ENCODE results near the gene DIP2A. TPM values are rescaled to one million over a fixed set of nuclear protein-coding genes. Genes with fewer than 3 reads are reported as not detected.
A peak's percentile ranks its signal among the peaks of the same experiment; 100 is the strongest.

Gene DIP2A, protein sequence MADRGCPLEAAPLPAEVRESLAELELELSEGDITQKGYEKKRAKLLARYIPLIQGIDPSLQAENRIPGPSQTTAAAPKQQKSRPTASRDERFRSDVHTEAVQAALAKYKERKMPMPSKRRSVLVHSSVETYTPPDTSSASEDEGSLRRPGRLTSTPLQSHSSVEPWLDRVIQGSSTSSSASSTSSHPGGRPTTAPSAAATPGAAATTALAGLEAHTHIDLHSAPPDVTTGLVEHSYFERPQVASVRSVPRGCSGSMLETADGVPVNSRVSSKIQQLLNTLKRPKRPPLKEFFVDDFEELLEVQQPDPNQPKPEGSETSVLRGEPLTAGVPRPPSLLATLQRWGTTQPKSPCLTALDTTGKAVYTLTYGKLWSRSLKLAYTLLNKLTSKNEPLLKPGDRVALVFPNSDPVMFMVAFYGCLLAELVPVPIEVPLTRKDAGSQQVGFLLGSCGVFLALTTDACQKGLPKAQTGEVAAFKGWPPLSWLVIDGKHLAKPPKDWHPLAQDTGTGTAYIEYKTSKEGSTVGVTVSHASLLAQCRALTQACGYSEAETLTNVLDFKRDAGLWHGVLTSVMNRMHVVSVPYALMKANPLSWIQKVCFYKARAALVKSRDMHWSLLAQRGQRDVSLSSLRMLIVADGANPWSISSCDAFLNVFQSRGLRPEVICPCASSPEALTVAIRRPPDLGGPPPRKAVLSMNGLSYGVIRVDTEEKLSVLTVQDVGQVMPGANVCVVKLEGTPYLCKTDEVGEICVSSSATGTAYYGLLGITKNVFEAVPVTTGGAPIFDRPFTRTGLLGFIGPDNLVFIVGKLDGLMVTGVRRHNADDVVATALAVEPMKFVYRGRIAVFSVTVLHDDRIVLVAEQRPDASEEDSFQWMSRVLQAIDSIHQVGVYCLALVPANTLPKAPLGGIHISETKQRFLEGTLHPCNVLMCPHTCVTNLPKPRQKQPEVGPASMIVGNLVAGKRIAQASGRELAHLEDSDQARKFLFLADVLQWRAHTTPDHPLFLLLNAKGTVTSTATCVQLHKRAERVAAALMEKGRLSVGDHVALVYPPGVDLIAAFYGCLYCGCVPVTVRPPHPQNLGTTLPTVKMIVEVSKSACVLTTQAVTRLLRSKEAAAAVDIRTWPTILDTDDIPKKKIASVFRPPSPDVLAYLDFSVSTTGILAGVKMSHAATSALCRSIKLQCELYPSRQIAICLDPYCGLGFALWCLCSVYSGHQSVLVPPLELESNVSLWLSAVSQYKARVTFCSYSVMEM (N-terminal part only)
- total RNA-seq, result 10 to 100 TPM; 27.2 to 33.0 TPM
- long read RNA-seq, full-length matches to known transcripts, result 6 of 39 reads
- long read RNA-seq, partial matches to known transcripts, result 17 of 39 reads
- long read RNA-seq, other reads (novel, unspliced or antisense), result 16 of 39 reads

DNA sequence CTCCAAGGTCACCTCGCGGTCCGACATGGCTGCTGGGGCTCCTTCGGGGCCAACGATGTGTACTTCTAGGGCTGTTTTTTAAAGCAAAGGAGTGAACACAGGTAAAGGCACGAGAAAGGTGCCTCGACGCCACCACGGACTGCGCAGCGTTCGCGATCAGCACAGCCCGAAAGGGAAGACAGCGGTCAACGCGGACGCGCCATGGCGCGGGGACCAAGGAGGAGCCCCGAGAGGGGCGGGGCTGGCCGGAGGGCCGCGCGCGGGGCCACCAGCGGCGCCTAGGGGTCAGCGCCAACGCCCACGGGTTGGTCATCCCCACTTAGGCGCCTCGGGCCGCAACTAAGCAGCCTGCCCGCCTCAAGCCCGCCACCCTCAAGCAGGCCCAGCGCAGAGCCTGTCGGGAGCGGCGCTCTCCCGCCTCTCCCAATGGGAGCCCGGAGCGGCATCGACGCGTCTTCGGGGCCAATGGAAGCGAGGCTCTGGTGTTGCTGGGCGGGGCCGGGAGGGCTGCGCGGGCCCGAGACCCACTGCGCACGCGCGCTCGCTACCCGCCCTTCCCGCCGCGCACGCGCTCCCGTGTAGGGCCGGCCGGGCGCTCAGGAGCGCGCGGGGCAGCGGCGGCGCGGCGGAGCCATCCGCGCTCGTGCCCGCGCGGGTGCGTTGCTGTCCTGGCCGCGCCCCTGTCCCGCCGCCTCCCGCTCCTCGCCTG is at the start of gene DIP2A:
DIP2A (plus strand) TSS at position 577 of the 709 bp plus-strand sequence. CDS start 241 bp downstream, outside the sequence.
- peak; percentile 96 to 97 for ATAC-seq
- intact Hi-C loops (cut with DNase I), result no loop called here
- DNase-seq, result peak; percentile 96

DNA sequence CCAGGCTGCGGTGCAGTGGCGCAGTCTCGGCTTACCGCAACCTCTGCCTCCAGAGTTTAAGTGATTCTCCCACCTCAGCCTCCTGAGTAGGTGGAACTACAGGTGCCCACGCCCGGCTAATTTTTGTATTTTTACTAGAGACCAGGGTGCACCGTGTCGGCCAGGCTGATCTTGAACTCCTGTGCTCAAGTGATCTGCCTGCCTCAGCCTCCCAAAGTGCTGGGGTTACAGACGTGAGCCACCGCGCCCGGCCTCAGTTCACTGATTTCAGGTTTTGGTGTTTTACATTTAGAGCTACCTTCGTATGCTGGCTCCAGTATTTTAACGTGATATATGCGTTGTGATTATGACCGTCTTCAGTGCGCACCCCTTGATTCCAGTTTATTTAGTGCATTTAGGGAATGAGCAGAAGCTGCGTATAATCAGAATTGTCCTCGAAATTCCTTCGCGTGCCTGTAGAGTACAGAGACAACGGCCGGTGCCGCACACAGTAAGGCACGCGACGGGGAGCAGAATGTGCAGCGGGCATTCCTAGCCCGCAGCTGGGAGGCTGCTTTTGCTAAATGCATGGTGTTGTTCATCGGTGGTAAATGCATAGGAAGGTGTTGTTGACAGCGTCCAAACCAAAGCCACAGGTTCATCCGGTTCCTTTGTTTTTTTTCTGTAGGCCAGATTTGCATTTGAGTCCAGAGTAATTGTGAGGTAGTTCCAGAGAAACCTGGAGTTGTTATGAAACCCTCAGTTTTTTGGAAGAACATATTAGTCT is 48.9 kb upstream of the DIP2A start:
- ATAC-seq (no peak), DNase-seq (peak; percentile 9)
- intact Hi-C loops (cut with DNase I), result no loop called here

DNA sequence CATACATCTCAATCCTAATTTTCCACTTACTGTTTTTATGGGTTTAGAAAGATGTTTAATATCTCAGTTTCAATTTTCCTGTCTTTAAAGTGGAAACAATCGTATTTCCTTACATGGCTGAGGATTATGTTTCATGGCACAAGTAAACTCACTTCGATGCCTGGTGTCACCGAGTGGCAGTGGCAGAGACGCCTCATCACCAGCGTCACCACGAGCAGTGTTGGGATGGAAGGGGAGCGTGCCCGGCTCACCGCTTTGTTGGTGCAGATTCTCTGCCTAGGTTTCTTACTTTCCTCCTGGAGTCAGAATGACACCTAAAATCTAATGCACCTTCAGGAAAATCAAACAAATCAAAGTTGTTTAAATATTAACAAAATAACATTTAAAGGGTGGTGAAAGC is 48.2 kb upstream of the DIP2A start:
- no peak for ATAC-seq
- intact Hi-C loops (cut with DNase I), result no loop called here
- peak; percentile 1 for DNase-seq

DNA sequence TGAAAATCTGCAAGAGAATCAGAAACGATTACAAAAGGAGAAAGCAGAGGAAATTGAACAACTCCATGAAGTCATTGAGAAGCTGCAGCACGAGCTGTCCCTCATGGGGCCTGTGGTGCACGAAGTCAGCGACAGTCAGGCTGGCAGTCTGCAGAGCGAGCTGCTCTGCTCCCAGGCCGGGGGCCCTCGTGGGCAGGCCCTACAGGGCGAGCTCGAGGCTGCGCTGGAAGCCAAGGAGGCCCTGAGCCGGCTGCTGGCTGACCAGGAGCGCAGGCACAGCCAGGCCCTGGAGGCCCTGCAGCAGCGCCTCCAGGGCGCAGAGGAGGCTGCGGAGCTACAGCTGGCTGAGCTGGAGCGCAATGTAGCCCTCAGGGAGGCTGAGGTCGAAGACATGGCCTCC is 47.5 kb upstream of the DIP2A start:
- DNase-seq (peak; percentile 4), ATAC-seq (no peak)
- intact Hi-C loops (cut with DNase I), result no loop called here

DNA sequence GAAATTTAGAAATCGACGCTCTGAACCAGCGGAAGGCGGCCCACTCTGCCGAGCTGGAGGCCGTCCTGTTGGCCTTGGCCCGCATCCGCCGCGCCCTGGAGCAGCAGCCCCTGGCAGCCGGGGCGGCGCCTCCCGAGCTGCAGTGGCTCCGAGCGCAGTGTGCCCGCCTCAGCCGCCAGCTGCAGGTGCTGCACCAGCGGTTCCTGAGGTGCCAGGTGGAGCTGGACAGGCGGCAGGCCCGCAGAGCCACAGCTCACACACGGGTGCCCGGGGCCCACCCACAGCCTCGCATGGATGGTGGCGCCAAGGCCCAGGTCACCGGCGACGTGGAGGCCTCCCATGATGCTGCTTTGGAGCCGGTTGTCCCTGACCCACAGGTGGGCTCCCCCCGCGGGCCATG is 47.0 kb upstream of the DIP2A start:
- ATAC-seq (no peak), DNase-seq (peak; percentile 8)
- intact Hi-C loops (cut with DNase I), result no loop called here

DNA sequence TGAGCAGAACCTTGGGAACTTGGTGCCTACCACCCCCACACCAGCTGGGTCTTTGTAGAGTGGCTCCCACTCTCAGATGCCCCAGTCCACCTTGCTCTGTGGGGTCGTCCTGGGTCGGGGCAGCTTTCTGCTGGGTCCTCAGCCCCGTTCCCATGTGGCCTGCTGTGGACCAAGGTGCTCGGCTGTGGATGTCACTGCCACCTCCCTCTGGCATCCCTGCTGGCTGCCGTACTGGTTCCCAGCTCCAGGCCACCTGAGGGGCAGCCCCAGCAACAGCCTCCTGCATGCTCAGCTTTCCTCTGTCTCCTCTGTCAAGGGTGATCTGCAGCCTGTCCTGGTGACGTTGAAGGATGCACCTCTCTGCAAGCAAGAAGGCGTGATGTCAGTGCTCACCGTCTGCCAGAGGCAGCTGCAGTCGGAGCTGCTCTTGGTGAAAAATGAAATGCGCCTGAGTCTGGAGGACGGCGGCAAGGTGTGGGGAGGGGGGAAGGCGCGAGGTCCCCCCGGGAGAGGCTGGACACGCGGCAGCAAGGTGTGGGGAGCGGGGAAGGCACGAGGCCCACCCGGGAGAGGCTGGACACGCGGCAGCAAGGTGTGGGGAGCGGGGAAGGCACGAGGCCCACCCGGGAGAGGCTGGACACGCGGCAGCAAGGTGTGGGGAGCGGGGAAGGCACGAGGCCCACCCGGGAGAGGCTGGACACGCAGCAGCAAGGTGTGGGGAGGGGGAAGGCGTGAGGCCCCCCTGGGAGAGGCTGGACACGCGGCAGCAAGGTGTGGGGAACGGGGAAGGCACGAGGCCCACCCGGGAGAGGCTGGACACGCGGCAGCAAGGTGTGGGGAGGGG is 45.9 kb upstream of the DIP2A start:
- intact Hi-C loops (cut with DNase I), result no loop called here
- ATAC-seq (no peak), DNase-seq (peak; percentile 3)

DNA sequence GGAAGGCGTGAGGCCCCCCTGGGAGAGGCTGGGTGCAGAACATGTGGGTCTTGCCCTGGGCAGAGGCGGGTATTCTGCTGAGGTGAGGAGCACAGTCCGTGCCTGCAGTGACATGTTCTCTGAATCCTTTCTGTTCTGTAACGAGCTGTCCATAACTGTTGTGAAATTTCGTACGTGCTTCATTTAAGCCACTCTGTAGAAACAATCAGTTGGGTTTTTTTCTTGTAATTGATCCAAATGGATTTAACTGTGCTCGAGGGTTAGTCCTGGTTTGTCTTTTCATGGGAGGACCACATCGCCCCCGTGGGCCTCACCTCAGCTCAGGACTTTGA is 45.4 kb upstream of the DIP2A start:
- DNase-seq (peak; percentile 4), ATAC-seq (no peak)
- intact Hi-C loops (cut with DNase I), result no loop called here

DNA sequence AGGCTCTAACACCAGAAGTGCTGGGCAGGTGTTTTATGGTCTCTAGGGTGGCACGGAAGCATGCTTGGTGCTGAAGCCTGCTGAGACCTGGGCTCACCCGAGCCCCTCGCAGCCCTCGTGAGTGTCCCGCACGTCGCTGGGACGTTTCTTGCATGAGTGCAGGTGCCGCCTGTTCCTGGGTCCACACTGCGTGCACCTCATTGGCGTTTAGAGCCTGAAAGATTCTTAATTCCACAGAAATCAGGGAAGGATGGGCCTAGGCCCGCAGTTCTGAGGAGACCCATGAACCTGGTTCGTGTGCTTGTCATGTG is 43.8 kb upstream of the DIP2A start:
- ATAC-seq, result no peak
- peak; percentile 2 for DNase-seq
- intact Hi-C loops (cut with DNase I), result no loop called here

DNA sequence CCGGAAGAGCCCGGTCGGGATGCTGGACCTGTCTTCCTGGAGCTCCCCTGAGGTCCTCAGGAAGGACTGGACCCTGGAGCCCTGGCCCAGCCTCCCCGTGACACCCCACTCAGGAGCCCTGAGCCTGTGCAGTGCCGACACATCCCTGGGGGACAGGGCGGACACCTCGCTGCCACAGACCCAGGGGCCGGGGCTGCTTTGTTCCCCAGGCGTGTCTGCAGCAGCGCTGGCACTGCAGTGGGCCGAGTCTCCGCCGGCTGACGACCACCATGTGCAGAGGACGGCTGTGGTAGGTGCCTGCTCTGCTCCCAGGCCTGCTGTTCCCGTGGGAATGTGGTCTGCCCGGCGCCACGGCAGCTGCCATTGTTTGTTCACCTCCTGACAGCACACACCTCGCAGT is 42.1 kb upstream of the DIP2A start:
- intact Hi-C loops (cut with DNase I), result no loop called here
- DNase-seq, result peak; percentile 9
- ATAC-seq, result no peak

DNA sequence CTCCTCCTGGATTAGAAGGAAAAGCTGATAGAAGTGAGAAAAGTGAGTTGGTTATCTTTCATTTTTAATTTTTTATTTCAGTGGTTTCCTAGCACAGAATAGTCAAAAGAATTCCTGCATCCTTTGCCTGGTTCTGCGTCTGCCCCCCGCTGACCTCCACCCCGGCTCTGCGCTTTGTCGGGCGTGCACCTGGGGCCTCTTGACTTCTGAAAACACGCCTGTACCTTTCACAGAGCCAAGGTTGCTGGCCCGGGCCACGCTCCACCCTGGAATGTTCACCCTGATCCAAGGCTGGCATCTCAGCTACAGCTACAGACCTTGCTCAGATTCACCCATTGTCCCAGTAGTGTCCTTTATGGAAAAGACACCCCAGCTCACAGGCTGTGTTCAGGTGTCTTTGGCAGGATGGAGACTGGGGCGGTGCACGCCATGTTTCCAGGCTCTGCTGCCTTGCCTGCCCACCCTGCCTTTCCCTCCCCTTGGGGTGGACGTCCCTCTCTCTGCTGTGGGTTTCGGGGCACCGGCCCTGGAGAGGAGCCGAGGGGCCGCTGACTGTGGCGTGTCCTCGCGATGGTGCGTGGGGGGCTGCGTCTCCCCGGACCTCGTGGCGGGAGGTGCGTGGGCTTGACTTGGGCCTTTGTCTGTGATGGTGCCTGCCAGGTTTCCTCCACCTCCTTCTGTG is 40.3 kb upstream of the DIP2A start:
- ATAC-seq (no peak), DNase-seq (no peak)
- intact Hi-C loops (cut with DNase I), result no loop called here

DNA sequence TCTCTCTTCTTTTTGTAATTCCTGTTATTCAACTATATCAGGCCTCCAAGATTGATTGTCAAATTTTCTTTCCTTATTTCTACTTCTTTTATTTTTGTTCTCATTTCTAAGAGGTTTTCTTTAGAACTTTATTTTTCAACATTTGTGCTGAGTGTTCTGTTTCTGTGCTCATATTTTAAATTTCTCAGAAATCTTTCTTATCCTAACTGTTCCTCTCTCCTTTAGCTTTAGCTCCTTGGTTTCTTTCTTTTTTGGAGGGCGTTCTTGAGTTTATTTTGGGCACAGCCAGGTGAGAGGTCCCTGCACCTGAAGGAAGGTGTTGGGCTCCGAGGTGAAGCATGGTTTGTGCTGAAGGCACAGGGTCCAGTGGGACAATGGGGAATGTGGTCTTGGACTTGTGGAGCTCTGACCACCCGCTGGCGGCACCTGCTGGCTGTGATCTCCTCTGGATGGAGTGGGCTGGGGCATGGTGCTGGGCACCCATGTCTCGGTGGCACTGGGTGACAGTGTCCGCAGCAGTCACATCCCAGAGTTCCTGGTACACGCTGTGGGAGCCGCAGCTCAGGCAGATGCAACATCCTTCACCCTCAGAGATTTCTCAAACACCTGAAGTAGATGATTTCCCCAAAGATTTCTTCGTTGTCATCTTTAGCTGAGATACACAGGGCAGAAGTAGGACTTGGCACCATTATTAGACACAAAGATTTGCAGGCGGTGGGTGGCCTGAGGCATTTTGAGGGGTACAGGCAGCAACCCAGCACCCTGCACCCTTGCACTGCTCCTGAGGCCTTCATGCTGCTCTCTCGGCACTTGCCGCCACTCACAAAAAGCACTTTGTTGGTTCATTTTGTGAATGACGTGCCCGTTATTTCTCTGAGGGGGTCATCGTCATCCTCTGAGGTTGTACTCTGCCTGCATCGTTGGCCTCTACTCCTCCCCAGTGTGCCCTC is 38.2 kb upstream of the DIP2A start:
- intact Hi-C loops (cut with DNase I), result no loop called here
- DNase-seq (peak; percentile 12), ATAC-seq (no peak)

DNA sequence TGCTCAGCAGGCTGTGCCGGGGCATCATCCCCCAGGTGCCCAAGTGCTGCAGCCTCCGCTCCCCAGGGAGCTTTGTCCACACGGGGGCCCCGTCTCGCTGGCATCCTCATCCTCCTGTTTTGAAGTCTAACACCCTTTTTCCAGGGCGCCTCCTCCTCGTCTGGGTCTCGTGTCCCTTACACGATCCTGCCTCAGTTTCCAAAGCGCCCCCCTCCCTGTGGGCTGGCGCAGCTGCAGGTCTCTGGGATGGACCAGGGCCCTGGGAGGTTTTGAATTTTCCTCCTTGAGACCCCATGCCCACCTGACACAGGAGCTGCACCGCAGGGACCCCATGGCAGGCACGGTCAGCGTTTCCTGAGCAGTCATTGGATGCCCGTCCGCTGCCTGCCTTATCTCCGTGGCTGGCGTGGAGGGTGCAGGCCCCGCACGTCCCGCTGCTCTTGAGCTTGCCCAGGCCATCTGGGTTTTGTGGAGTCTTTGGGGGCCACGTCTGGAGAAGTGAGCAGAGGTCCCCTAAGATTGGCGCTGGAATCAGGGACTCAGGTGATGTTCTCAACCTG is 37.4 kb upstream of the DIP2A start:
- DNase-seq (peak; percentile 14), ATAC-seq (no peak)
- intact Hi-C loops (cut with DNase I), result no loop called here

DNA sequence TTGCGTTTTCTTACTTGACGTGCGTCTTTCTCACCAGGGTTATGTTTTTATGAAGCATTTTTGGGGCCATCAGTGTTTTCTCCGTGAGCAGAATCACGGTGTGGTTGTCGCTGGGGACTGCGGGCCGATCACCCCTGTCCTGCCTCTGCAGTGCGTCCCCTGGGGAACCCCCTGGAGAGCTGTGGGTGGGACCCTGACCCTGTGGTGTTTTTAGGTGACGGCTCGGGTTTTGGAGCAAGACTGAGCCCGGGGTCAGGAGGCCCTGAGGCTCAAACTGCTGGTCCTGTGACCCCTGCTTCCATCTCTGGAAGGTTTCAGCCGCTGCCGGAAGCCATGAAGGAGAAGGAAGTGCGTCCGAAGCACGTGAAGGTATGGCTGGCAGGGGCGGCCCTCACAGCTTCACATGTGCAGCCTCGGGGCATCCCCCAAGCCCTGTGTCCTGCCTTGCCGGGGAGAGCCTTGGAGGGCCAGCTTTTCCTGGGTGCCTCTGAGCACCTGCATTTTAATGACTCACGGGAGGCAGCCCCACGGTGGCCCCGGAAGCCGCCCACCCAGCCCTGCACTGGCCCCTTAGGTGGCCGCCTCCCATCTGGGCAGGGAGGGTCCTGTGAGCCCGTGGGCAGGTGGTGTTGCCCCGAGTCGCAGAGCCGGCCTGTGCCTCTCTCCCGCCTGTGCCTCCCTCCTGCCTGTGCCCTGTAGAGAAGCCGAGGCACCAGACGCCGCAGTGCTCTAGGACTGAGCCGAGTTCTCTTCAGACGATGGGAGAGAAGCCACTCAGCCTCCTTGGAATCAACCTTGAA is 36.7 kb upstream of the DIP2A start:
- ATAC-seq (no peak), DNase-seq (peak; percentile 14)
- intact Hi-C loops (cut with DNase I), result no loop called here

DNA sequence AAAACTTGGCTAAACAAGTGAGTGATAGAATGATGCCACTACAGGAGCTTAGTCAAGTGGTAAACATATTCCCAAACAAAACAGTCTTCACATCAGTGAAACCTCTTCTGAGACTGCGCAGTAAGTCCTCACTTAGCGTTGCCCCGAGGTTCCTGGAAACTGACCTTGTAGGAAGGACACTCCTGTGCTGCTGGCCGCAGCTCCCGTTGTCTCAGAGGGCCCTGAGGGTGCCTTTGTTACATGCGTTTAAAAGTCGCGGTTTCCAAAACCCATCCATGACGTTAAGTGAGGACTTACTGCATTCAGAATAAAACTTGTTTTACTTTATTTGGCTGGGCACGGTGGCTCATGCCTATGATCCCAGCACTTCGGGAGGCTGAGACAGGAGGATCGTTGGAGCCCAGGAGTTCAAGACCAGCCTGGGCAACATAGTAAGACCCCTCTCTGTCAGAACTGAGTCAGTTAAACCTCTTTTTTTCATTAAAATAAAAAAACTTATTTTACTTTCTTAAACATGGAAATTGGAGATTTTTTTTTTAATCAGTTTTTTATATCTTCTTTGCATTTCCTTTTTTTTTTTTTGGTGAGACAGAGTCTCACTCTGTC is 36.0 kb upstream of the DIP2A start:
- ATAC-seq (no peak), DNase-seq (no peak)
- intact Hi-C loops (cut with DNase I), result no loop called here

All from left cardiac atrium (tissue), 4 donors.